Natural killer cell (primary cell): Measurements from ENCODE around the gene SLC15A3. TPM values are rescaled to one million over a fixed set of nuclear protein-coding genes. Genes with fewer than 3 reads are reported as not detected.

Experiments
- ATAC-seq, 3 donors: fragments of 150-1000 bp in 2 of 3; fragments of 200-7000 bp in 1 of 3; cut with Tn5 transposase; 1 replicate in 1 of 3; 2 replicates in 2 of 3; pipeline ENCODE4 v1.10.0; 2021; ENCODE audit warnings: mild to moderate bottlenecking in 2 of 3, moderate library complexity in 2 of 3
- DNase-seq, 2 donors: peaks; one replicate each; pipeline versions ENCODE4 v3.0.0 to v3.0.0-alpha.2; 2013 to 2021; ENCODE audit warnings: mixed read lengths in 1 of 2
- H3K27ac ChIP-seq: one replicate; pipeline ENCODE4 v1.5.1; 2013; ENCODE audit warnings: mild to moderate bottlenecking, low read length
- H3K27me3 ChIP-seq: one replicate; pipeline ENCODE4 v1.6.1; 2013; ENCODE audit warnings: low read length; ENCODE audit not compliant: control insufficient read depth, insufficient read depth
- H3K36me3 ChIP-seq: one replicate; pipeline ENCODE4 v1.6.1; 2013; ENCODE audit warnings: low read length; ENCODE audit not compliant: control insufficient read depth, insufficient read depth
- H3K4me1 ChIP-seq: one replicate; pipeline ENCODE4 v1.6.1; 2013; ENCODE audit warnings: low read length; ENCODE audit not compliant: control insufficient read depth, insufficient read depth
- H3K4me3 ChIP-seq: one replicate; pipeline ENCODE4 v1.5.1; 2013; ENCODE audit warnings: low read length
- H3K9me3 ChIP-seq: one replicate; pipeline ENCODE4 v1.6.1; 2013; ENCODE audit warnings: low read length; ENCODE audit not compliant: control insufficient read depth, insufficient read depth
- H3K27ac Mint-ChIP-seq, 2 donors: one replicate each; pipeline ENCODE4 v1.8.0; 2022; ENCODE audit warnings: mild to moderate bottlenecking in 2 of 2, mixed read lengths in 2 of 2, moderate library complexity in 1 of 2
- H3K27me3 Mint-ChIP-seq, 2 donors: one replicate each; pipeline ENCODE4 v1.8.0; 2022; ENCODE audit warnings: low read depth in 2 of 2, mixed read lengths in 2 of 2
- H3K36me3 Mint-ChIP-seq: one replicate; pipeline ENCODE4 v1.8.0; 2022; ENCODE audit warnings: mixed read lengths
- H3K4me1 Mint-ChIP-seq, 2 donors: one replicate each; pipeline ENCODE4 v1.8.0; 2022; ENCODE audit warnings: mixed read lengths in 2 of 2
- H3K4me3 Mint-ChIP-seq: one replicate; pipeline ENCODE4 v1.8.0; 2022; ENCODE audit warnings: mild to moderate bottlenecking, moderate library complexity, mixed read lengths
- H3K9me3 Mint-ChIP-seq, 2 donors: one replicate each; pipeline ENCODE4 v1.8.0; 2022; ENCODE audit warnings: mixed read lengths in 2 of 2
- WGBS: methylation state at CpG from one replicate; pipeline ENCODE4 v1.1.7; 2013; ENCODE audit warnings: missing lambda C conversion rate; ENCODE audit not compliant: insufficient coverage; 5-methylcytosine and 5-hydroxymethylcytosine counted together
- intact Hi-C: fragments of 100-400 bp; cut with micrococcal nuclease; formaldehyde crosslinking; loops from one replicate; pipeline ENCODE4 v1.14.2; 2022
- total RNA-seq, 4 donors: library from RNA; stranded (reverse); fragments of 120-200 nt in 1 of 4; gene quantifications; one replicate each; pipeline versions ENCODE4 v1.2.3 to v1.2.4, GENCODE V29; 2013 to 2022
- TF ChIP-seq, protein P1 (sequence below): fragments of 200-600 bp; IDR thresholded peaks from one replicate; pipeline ENCODE4 v1.8.0; 2022; ENCODE audit warnings: antibody characterized with exemption

SLC15A3 gene
- total RNA-seq, 3 donors from 2014 or later (not counting 1 experiment from before 2014, with no cell fraction given): 11.6 to 26.5 (median 20.1) TPM

GRCh38 chr11:60970369-60970774 is 18.4 kb upstream of the SLC15A3 start:
- ATAC-seq: peak; percentile 81 to 95 (median 82)
- H3K27me3 Mint-ChIP-seq: peaks cover 0 to 11% of the 10 kb centered on the region in 2 donors
- H3K27ac ChIP-seq: no peak overlapping the region

GRCh38 chr11:60968223-60968622 is 16.2 kb upstream of the SLC15A3 start:
- Histone ChIP-seq H3K4me1 (peaks cover 31% of the 10 kb centered on the region), H3K9me3 (no peaks in the 10 kb centered on the region), H3K36me3 (no peaks in the 10 kb centered on the region), H3K27me3 (no peaks in the 10 kb centered on the region), H3K27ac (no peak overlapping the region), H3K4me3 (no peak overlapping the region)
- DNase-seq (no peak), ATAC-seq (no peak)
- Mint-ChIP-seq H3K4me1 (peaks cover 25 to 31% of the 10 kb centered on the region in 2 donors), H3K4me3 (no peak overlapping the region), H3K27me3 (peaks cover 0 to 11% of the 10 kb centered on the region in 2 donors), H3K9me3 (no peaks in the 10 kb centered on the region), H3K36me3 (no peaks in the 10 kb centered on the region), H3K27ac (no peak overlapping the region)
- intact Hi-C loops: no loop called here
- WGBS: no CpG with 5 or more reads among the region's 1 CpG
- TF ChIP-seq, protein P1, sequence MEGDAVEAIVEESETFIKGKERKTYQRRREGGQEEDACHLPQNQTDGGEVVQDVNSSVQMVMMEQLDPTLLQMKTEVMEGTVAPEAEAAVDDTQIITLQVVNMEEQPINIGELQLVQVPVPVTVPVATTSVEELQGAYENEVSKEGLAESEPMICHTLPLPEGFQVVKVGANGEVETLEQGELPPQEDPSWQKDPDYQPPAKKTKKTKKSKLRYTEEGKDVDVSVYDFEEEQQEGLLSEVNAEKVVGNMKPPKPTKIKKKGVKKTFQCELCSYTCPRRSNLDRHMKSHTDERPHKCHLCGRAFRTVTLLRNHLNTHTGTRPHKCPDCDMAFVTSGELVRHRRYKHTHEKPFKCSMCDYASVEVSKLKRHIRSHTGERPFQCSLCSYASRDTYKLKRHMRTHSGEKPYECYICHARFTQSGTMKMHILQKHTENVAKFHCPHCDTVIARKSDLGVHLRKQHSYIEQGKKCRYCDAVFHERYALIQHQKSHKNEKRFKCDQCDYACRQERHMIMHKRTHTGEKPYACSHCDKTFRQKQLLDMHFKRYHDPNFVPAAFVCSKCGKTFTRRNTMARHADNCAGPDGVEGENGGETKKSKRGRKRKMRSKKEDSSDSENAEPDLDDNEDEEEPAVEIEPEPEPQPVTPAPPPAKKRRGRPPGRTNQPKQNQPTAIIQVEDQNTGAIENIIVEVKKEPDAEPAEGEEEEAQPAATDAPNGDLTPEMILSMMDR: no peak

More at GRCh38 chr11:60970369-60970774, 18.4 kb upstream of the SLC15A3 start:
- Mint-ChIP-seq H3K4me1 (peaks cover 30 to 43% of the 10 kb centered on the region in 2 donors), H3K36me3 (no peaks in the 10 kb centered on the region), H3K9me3 (no peaks in the 10 kb centered on the region), H3K4me3 (peak overlapping the region; percentile 79), H3K27ac (no peak overlapping the region)
- Histone ChIP-seq H3K4me3 (no peak overlapping the region), H3K27me3 (no peaks in the 10 kb centered on the region), H3K36me3 (no peaks in the 10 kb centered on the region), H3K4me1 (peaks cover 42% of the 10 kb centered on the region), H3K9me3 (no peaks in the 10 kb centered on the region)
- WGBS: 10% methylated on average over 7 of the region's 9 CpGs
- intact Hi-C loops: loop anchor here (1.0 to 2.0 kb wide), 2 partner anchors 159 to 216 kb away; no protein-coding TSS in a partner anchor
- peak; percentile 61 to 91 for DNase-seq
- TF ChIP-seq, protein P1: peak; percentile 86

- H3K27ac Mint-ChIP-seq: no peak overlapping the region
- H3K9me3 Mint-ChIP-seq: no peaks in the 10 kb centered on the region
- no peak overlapping the region for H3K4me3 ChIP-seq
- no peaks in the 10 kb centered on the region for H3K27me3 ChIP-seq
- DNase-seq (no peak), ATAC-seq (no peak)
- no peaks in the 10 kb centered on the region for H3K36me3 Mint-ChIP-seq
- H3K36me3 ChIP-seq: no peaks in the 10 kb centered on the region
- no peaks in the 10 kb centered on the region for H3K9me3 ChIP-seq
- no peak overlapping the region for H3K27ac ChIP-seq
- H3K4me1 ChIP-seq: peaks cover 18% of the 10 kb centered on the region
- peaks cover 19 to 20% of the 10 kb centered on the region in 2 donors for H3K4me1 Mint-ChIP-seq
- peaks cover 0 to 11% of the 10 kb centered on the region in 2 donors for H3K27me3 Mint-ChIP-seq
- intact Hi-C loops: no loop called here
- TF ChIP-seq, protein P1: no peak
- no peak overlapping the region for H3K4me3 Mint-ChIP-seq
- 82% methylated on average over 3 of the region's 4 CpGs for WGBS
These were observed 14.9 kb upstream of the SLC15A3 start for GRCh38 chr11:60966890-60967289.

GRCh38 chr11:60964801-60965200 is 12.8 kb upstream of the SLC15A3 start:
- Mint-ChIP-seq H3K27ac (no peak overlapping the region), H3K9me3 (no peaks in the 10 kb centered on the region), H3K27me3 (peaks cover 12 to 14% of the 10 kb centered on the region in 2 donors), H3K36me3 (no peaks in the 10 kb centered on the region), H3K4me1 (no peaks in the 10 kb centered on the region), H3K4me3 (no peak overlapping the region)
- intact Hi-C loops: no loop called here
- Histone ChIP-seq H3K9me3 (no peaks in the 10 kb centered on the region), H3K4me3 (no peak overlapping the region), H3K27ac (no peak overlapping the region), H3K36me3 (no peaks in the 10 kb centered on the region), H3K4me1 (no peaks in the 10 kb centered on the region), H3K27me3 (no peaks in the 10 kb centered on the region)
- ATAC-seq (no peak), DNase-seq (no peak)
- WGBS: 90% methylated on average over 6 of the region's 6 CpGs
- TF ChIP-seq, protein P1: no peak
